ENCODE data around the gene NTRK3. TPM values are rescaled to one million over a fixed set of nuclear protein-coding genes. Genes with fewer than 3 reads are reported as not detected.

Gene NTRK3
- total RNA-seq, 4 donors from 2014 or later = 0.09 to 2.7 (median 0.62) TPM

DNA sequence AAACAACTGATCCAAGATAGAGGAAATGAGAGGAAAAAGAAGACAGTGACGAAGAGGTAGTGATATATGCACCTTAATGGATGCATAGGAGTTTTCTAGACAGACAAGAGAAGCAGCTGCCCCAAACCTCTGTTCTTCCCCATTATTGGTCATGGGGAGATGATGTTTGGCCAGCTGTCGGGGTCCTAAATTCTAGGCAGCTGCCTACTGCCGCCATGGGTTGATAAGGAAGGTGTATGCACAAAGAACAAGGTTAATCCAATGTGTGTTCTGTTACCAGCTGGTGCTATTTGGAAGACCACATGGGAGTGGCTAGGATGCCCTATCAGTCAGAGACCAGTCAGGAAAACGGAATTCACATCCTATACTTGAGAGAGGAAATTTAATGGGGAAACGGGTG, 47.4 kb downstream of the NTRK3 start:
- no peak for DNase-seq
- intact Hi-C loops (cut with DNase I) = no loop called here
- Histone ChIP-seq H3K9me3 (no peaks in the 10 kb centered on the region), H3K27ac (no peak overlapping the region), H3K27me3 (peaks cover 0 to 3% (median 0%) of the 10 kb centered on the region in 4 donors), H3K36me3 (no peaks in the 10 kb centered on the region), H3K4me3 (no peak overlapping the region), H3K4me1 (no peaks in the 10 kb centered on the region)
- TF ChIP-seq, protein P1, sequence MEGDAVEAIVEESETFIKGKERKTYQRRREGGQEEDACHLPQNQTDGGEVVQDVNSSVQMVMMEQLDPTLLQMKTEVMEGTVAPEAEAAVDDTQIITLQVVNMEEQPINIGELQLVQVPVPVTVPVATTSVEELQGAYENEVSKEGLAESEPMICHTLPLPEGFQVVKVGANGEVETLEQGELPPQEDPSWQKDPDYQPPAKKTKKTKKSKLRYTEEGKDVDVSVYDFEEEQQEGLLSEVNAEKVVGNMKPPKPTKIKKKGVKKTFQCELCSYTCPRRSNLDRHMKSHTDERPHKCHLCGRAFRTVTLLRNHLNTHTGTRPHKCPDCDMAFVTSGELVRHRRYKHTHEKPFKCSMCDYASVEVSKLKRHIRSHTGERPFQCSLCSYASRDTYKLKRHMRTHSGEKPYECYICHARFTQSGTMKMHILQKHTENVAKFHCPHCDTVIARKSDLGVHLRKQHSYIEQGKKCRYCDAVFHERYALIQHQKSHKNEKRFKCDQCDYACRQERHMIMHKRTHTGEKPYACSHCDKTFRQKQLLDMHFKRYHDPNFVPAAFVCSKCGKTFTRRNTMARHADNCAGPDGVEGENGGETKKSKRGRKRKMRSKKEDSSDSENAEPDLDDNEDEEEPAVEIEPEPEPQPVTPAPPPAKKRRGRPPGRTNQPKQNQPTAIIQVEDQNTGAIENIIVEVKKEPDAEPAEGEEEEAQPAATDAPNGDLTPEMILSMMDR (IDR thresholded peaks at IDR 0.05) = no peak
- TF ChIP-seq POLR2A (IDR thresholded peaks at IDR 0.05) = no peak
- 65 to 66% methylated on average over 5 of the region's 5 CpGs for WGBS, 2 donors

DNA sequence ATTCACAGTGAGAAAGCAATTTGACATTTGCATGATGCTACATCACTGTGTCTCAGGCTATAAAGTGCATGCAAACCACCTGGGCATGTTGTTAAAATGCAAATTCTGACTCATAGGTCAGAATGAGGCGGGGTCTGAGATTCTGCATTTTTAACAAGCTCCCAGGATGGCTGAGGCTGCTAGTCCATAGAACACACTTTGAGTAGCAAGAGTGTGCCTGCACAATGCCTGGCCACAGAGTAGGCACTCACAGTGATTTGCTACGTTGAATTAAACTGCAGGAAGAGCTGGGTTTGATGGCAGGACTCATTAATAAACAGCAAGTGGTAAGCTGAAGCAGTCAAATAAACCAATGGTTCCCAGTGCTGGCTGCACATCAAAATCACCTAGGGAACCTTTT, 48.1 kb downstream of the NTRK3 start:
- Histone ChIP-seq H3K27ac (no peak overlapping the region), H3K27me3 (peaks cover 0 to 3% (median 0%) of the 10 kb centered on the region in 4 donors), H3K36me3 (no peaks in the 10 kb centered on the region), H3K4me1 (no peaks in the 10 kb centered on the region), H3K4me3 (no peak overlapping the region), H3K9me3 (no peaks in the 10 kb centered on the region)
- intact Hi-C loops (cut with DNase I) = no loop called here
- no peak for DNase-seq
- TF ChIP-seq, protein P1 (IDR thresholded peaks at IDR 0.05) = no peak
- no peak for TF ChIP-seq POLR2A (IDR thresholded peaks at IDR 0.05)
- 60 to 61% methylated on average over 2 of the region's 2 CpGs for WGBS, 2 donors

- Histone ChIP-seq H3K27me3 (peaks cover 0 to 3% (median 0%) of the 10 kb centered on the region in 4 donors), H3K27ac (no peak overlapping the region), H3K9me3 (no peaks in the 10 kb centered on the region), H3K36me3 (no peaks in the 10 kb centered on the region), H3K4me1 (no peaks in the 10 kb centered on the region), H3K4me3 (no peak overlapping the region)
- intact Hi-C loops (cut with DNase I) = no loop called here
- WGBS, 2 donors = 96 to 100% methylated on average over 1 to 2 of the region's 2 CpGs
- TF ChIP-seq, protein P1 (IDR thresholded peaks at IDR 0.05) = no peak
- TF ChIP-seq POLR2A (IDR thresholded peaks at IDR 0.05) = no peak
- no peak for DNase-seq
These were observed 49.0 kb downstream of the NTRK3 start for GRCh38 chr15:88207565-88207964.

- no peak for DNase-seq
- Histone ChIP-seq H3K9me3 (no peaks in the 10 kb centered on the region), H3K4me1 (no peaks in the 10 kb centered on the region), H3K27me3 (peaks cover 0 to 3% (median 0%) of the 10 kb centered on the region in 4 donors), H3K36me3 (no peaks in the 10 kb centered on the region), H3K4me3 (no peak overlapping the region), H3K27ac (no peak overlapping the region)
- intact Hi-C loops (cut with DNase I) = no loop called here
- WGBS, 2 donors = 93% methylated on average over 1 of the region's 4 CpGs; no CpG with 5 or more reads in 1 of the 2 donors
- TF ChIP-seq POLR2A (IDR thresholded peaks at IDR 0.05) = no peak
- TF ChIP-seq, protein P1 (IDR thresholded peaks at IDR 0.05) = no peak
These were observed 52.0 kb downstream of the NTRK3 start for GRCh38 chr15:88204584-88204983.

GRCh38 chr15:88202231-88202630, 54.3 kb downstream of the NTRK3 start:
- Histone ChIP-seq H3K9me3 (no peaks in the 10 kb centered on the region), H3K27me3 (peaks cover 0 to 3% (median 0%) of the 10 kb centered on the region in 4 donors), H3K36me3 (no peaks in the 10 kb centered on the region), H3K27ac (no peak overlapping the region), H3K4me3 (no peak overlapping the region), H3K4me1 (no peaks in the 10 kb centered on the region)
- intact Hi-C loops (cut with DNase I) = no loop called here
- 59 to 62% methylated on average over 3 to 4 of the region's 4 CpGs for WGBS, 2 donors
- no peak for DNase-seq
- TF ChIP-seq POLR2A (IDR thresholded peaks at IDR 0.05) = no peak
- TF ChIP-seq, protein P1 (IDR thresholded peaks at IDR 0.05) = no peak
